Skin epidermis (tissue), 12 donors: Measurements from ENCODE around the gene CAGE1.
"Not testable (repeated sequence)": the region's sequence is repeated elsewhere in the genome, so short reads cannot be mapped to it uniquely, and the experiment has no call there.

Experiments used
- H3K27ac ChIP-seq, 21 experiments: fragments of 200-600 bp; sonication (generic) in 11 of 21; one replicate each; pipeline ENCODE4 v1.5.0; 2020; ENCODE audit warnings: mild to moderate bottlenecking in 3 of 21, inconsistent platforms in 2 of 21, moderate library complexity in 2 of 21
- H3K4me3 ChIP-seq, 7 experiments: fragments of 200-600 bp; sonication (generic) in 2 of 7; one replicate each; pipeline ENCODE4 v1.5.0; 2020; ENCODE audit warnings: inconsistent platforms in 2 of 7, mild to moderate bottlenecking in 2 of 7, moderate library complexity in 1 of 7

CAGE1 gene

GRCh38 chr6:7343546-7344475 lies 45.7 kb downstream of the CAGE1 start:
- peak overlapping the region in 3 of 7 experiments; percentile 9 to 20 (median 13) for H3K4me3 ChIP-seq
- peak overlapping the region in 2 of 21 experiments; percentile 30 to 37 for H3K27ac ChIP-seq

- no peak overlapping the region for H3K27ac ChIP-seq
- no peak overlapping the region for H3K4me3 ChIP-seq
These were observed 47.4 kb downstream of the CAGE1 start for GRCh38 chr6:7341989-7342742.

GRCh38 chr6:7341271-7341670 lies 48.3 kb downstream of the CAGE1 start:
- no peak overlapping the region for H3K4me3 ChIP-seq
- no peak overlapping the region for H3K27ac ChIP-seq

- not testable (repeated sequence) for H3K4me3 ChIP-seq, H3K27ac ChIP-seq
These were observed 50.4 kb downstream of the CAGE1 start for GRCh38 chr6:7339007-7339732.

GRCh38 chr6:7338031-7338430 lies 51.5 kb downstream of the CAGE1 start:
- Histone ChIP-seq H3K27ac (no peak overlapping the region), H3K4me3 (no peak overlapping the region)

- Histone ChIP-seq H3K27ac (no peak overlapping the region), H3K4me3 (no peak overlapping the region)
These were observed 54.0 kb downstream of the CAGE1 start for GRCh38 chr6:7335519-7335918.

GRCh38 chr6:7334685-7335084 lies 54.9 kb downstream of the CAGE1 start:
- Histone ChIP-seq H3K4me3 (no peak overlapping the region), H3K27ac (no peak overlapping the region)

GRCh38 chr6:7332090-7332745 lies 57.3 kb downstream of the CAGE1 start:
- Histone ChIP-seq H3K4me3 (no peak overlapping the region), H3K27ac (peak overlapping the region in 8 of 21 experiments; percentile 22 to 80 (median 53))

GRCh38 chr6:7331452-7331851 lies 58.1 kb downstream of the CAGE1 start:
- H3K27ac ChIP-seq = peak overlapping the region in 5 of 21 experiments; percentile 22 to 80 (median 64)

GRCh38 chr6:7328243-7328642 lies 61.3 kb downstream of the CAGE1 start:
- H3K4me3 ChIP-seq = no peak overlapping the region
- no peak overlapping the region for H3K27ac ChIP-seq

More at GRCh38 chr6:7331452-7331851, 58.1 kb downstream of the CAGE1 start:
- H3K4me3 ChIP-seq = no peak overlapping the region

GRCh38 chr6:7325750-7326149 lies 63.8 kb downstream of the CAGE1 start:
- Histone ChIP-seq H3K27ac (no peak overlapping the region), H3K4me3 (no peak overlapping the region)

- H3K4me3 ChIP-seq = no peak overlapping the region
- peak overlapping the region in 3 of 21 experiments; percentile 6 to 38 (median 29) for H3K27ac ChIP-seq
These were observed 65.0 kb downstream of the CAGE1 start for GRCh38 chr6:7324520-7324919.

GRCh38 chr6:7323074-7323473 lies 66.5 kb downstream of the CAGE1 start:
- Histone ChIP-seq H3K4me3 (no peak overlapping the region), H3K27ac (no peak overlapping the region)

GRCh38 chr6:7321866-7322265 lies 67.7 kb downstream of the CAGE1 start:
- not testable (repeated sequence) for H3K4me3 ChIP-seq, H3K27ac ChIP-seq

GRCh38 chr6:7319406-7319805 lies 70.1 kb downstream of the CAGE1 start:
- not testable (repeated sequence) for H3K27ac ChIP-seq, H3K4me3 ChIP-seq

GRCh38 chr6:7317538-7317937 lies 72.0 kb downstream of the CAGE1 start:
- Histone ChIP-seq H3K27ac (no peak overlapping the region), H3K4me3 (no peak overlapping the region)

GRCh38 chr6:7316658-7317533 lies 72.6 kb downstream of the CAGE1 start:
- no peak overlapping the region for H3K4me3 ChIP-seq
- H3K27ac ChIP-seq = no peak overlapping the region

GRCh38 chr6:7315948-7316365 lies 73.6 kb downstream of the CAGE1 start:
- H3K27ac ChIP-seq = no peak overlapping the region

More at GRCh38 chr6:7315948-7316365, 73.6 kb downstream of the CAGE1 start:
- no peak overlapping the region for H3K4me3 ChIP-seq
